DND-41 (cell line): ENCODE measurements around the gene FLAD1.
A peak's percentile ranks its signal among the peaks of the same experiment; 100 is the strongest.

ENCODE experiments used
- ATAC-seq: fragments of 200-7000 bp; cut with Tn5 transposase; 3 replicates; pipeline ENCODE4 v1.9.1; 2021; ENCODE audit warnings: low read depth; ENCODE audit not compliant: insufficient read depth
- DNase-seq: peaks from one replicate; pipeline ENCODE4 v3.0.0-alpha.2; 2020
- H2AFZ ChIP-seq: 2 replicates; pipeline ENCODE4 v1.6.0; 2012; ENCODE audit warnings: low read depth, low read length
- H3K27ac ChIP-seq: 2 replicates; pipeline ENCODE4 v1.5.1; 2012; ENCODE audit warnings: low read length, inconsistent platforms
- H3K27me3 ChIP-seq: fragments of 200-600 bp; sonication (generic); 2 replicates; pipeline ENCODE4 v1.6.0; 2012; ENCODE audit warnings: low read length, mild to moderate bottlenecking, inconsistent platforms; ENCODE audit not compliant: insufficient read depth, poor library complexity
- H3K36me3 ChIP-seq: 2 replicates; pipeline ENCODE4 v1.5.1; 2012; ENCODE audit warnings: low read length, inconsistent platforms; ENCODE audit not compliant: insufficient read depth
- H3K4me1 ChIP-seq: 2 replicates; pipeline ENCODE4 v1.5.1; 2012; ENCODE audit warnings: mild to moderate bottlenecking, low read length; ENCODE audit not compliant: insufficient read depth
- H3K4me2 ChIP-seq: 2 replicates; pipeline ENCODE4 v1.6.0; 2012; ENCODE audit warnings: mild to moderate bottlenecking, moderate library complexity, low read length, inconsistent platforms; ENCODE audit not compliant: insufficient read depth
- H3K4me3 ChIP-seq, 2 experiments: fragments of 200-600 bp in 1 of 2; shearing (Covaris generic) in 1 of 2; 2 replicates each; pipeline ENCODE4 v1.5.1; 2012 to 2016; ENCODE audit warnings: inconsistent platforms in 2 of 2, low read length in 2 of 2, mild to moderate bottlenecking in 2 of 2, low read depth in 1 of 2, moderate library complexity in 1 of 2
- H3K79me2 ChIP-seq: 2 replicates; pipeline ENCODE4 v1.6.0; 2012; ENCODE audit warnings: low read length, inconsistent platforms; ENCODE audit not compliant: insufficient read depth
- H3K9ac ChIP-seq: 2 replicates; pipeline ENCODE4 v1.6.0; 2012; ENCODE audit warnings: low read depth, mild to moderate bottlenecking, inconsistent platforms, low read length, moderate library complexity
- H3K9me3 ChIP-seq: 2 replicates; pipeline ENCODE4 v1.5.1; 2012; ENCODE audit warnings: low read length, moderate library complexity, mild to moderate bottlenecking, inconsistent platforms; ENCODE audit not compliant: insufficient read depth, severe bottlenecking
- H4K20me1 ChIP-seq: 2 replicates; pipeline ENCODE4 v1.6.0; 2012; ENCODE audit warnings: low read length; ENCODE audit not compliant: insufficient read depth
- CTCF ChIP-seq: IDR thresholded peaks from 2 replicates; pipeline ENCODE4 v1.5.1; 2012; ENCODE audit warnings: borderline replicate concordance, low read length, moderate library complexity, mild to moderate bottlenecking; ENCODE audit not compliant: poor library complexity, severe bottlenecking; ENCODE audit errors: extremely low read depth
- EZH2 ChIP-seq: IDR thresholded peaks from 3 replicates; pipeline ENCODE4 v1.6.1; 2012; ENCODE audit warnings: borderline replicate concordance, low read depth, mild to moderate bottlenecking, moderate library complexity, low read length, inconsistent platforms; ENCODE audit not compliant: severe bottlenecking

Gene FLAD1

DNA sequence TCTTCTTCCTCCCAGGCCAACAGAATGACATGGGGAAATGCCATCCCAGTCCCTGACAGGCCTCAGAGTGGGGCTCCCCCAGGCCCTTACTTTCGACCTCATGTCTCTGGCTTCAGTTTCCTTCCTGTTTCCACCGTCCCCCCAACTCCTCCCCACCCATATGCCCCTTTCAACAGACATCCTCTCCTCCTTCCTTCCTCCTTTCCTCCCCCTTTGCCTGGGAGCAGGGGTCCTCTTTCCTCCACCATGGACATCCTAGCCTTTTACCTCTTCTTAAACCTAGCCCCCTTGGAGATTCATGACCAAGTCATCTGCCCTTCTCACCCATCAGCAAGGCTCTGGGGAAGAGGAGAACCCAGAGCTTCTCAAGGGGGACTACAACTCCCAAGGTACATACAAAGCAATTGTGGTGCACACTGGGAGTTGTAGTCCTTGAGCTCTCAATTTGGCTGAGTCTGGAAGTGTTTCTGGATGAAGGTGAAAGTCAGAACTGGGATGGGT lies 23.5 kb downstream of the FLAD1 start:
- Histone ChIP-seq H3K79me2 (no peaks in the 10 kb centered on the region), H3K36me3 (no peaks in the 10 kb centered on the region), H3K4me2 (no peak overlapping the region), H3K4me3 (no peak overlapping the region), H3K4me1 (peaks cover 12% of the 10 kb centered on the region; the same call in 1 of the 2 replicates), H3K9ac (no peak overlapping the region), H3K27ac (no peak overlapping the region), H4K20me1 (peaks cover 58% of the 10 kb centered on the region), H3K9me3 (no peaks in the 10 kb centered on the region), H2AFZ (no peak overlapping the region), H3K27me3 (peaks cover 14% of the 10 kb centered on the region)
- peak; percentile 35 for DNase-seq
- peak; percentile 74 for ATAC-seq
- no peak for TF ChIP-seq EZH2
- no peak for TF ChIP-seq CTCF

- Histone ChIP-seq H3K4me2 (no peak overlapping the region), H3K4me1 (peaks cover 7% of the 10 kb centered on the region; the same call in 1 of the 2 replicates), H4K20me1 (peaks cover 58% of the 10 kb centered on the region), H2AFZ (no peak overlapping the region), H3K79me2 (no peaks in the 10 kb centered on the region), H3K9ac (no peak overlapping the region), H3K9me3 (no peaks in the 10 kb centered on the region), H3K27me3 (peaks cover 11% of the 10 kb centered on the region), H3K27ac (no peak overlapping the region), H3K36me3 (no peaks in the 10 kb centered on the region), H3K4me3 (no peak overlapping the region)
- DNase-seq (no peak), ATAC-seq (no peak)
- TF ChIP-seq CTCF (no peak), EZH2 (no peak)
Measured at GRCh38 chr1:155007251-155007828, 24.2 kb downstream of the FLAD1 start.

GRCh38 chr1:155008015-155008941 lies 25.1 kb downstream of the FLAD1 start:
- H3K9me3 ChIP-seq, result no peaks in the 10 kb centered on the region
- H3K27ac ChIP-seq, result no peak overlapping the region
- H3K4me3 ChIP-seq, result no peak overlapping the region
- H3K4me1 ChIP-seq, result peaks cover 7% of the 10 kb centered on the region; the same call in 1 of the 2 replicates
- H3K79me2 ChIP-seq, result no peaks in the 10 kb centered on the region
- peaks cover 63% of the 10 kb centered on the region for H4K20me1 ChIP-seq
- TF ChIP-seq EZH2 (no peak), CTCF (no peak)
- H3K9ac ChIP-seq, result no peak overlapping the region
- peaks cover 7% of the 10 kb centered on the region for H3K27me3 ChIP-seq
- H2AFZ ChIP-seq, result no peak overlapping the region
- H3K4me2 ChIP-seq, result no peak overlapping the region
- no peaks in the 10 kb centered on the region for H3K36me3 ChIP-seq
- DNase-seq (no peak), ATAC-seq (no peak)
